GM12872 (cell line): ENCODE results near the gene GRID1.

ENCODE experiments used
- CTCF ChIP-seq: IDR thresholded peaks from 3 replicates; pipeline ENCODE4 v1.5.1; 2011; ENCODE audit warnings: low read depth, mild to moderate bottlenecking, low read length, moderate library complexity; ENCODE audit not compliant: insufficient read depth

The GRID1 gene

GRCh38 chr10:86077271-86077670 lies 289.3 kb downstream of the GRID1 start:
- TF ChIP-seq CTCF: no peak

DNA sequence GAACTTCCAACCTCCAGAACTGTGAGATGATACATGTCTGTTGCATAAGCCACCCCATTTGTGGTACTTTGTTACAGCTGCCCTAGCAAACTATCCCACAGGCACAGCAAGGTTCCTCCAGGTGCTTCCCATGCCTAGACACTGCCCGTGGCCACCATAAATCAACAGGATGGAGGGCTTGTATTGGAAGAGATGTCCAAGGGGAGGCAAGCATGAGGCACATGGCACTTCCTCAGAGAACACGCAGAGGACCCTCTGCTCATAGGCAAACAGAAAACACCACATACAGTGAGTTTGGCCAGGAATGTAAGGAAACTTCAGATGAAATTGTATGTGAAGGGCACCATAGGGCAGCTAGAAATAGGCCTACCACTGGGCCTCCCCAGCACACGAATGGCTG lies 291.1 kb downstream of the GRID1 start:
- TF ChIP-seq CTCF: no peak

DNA sequence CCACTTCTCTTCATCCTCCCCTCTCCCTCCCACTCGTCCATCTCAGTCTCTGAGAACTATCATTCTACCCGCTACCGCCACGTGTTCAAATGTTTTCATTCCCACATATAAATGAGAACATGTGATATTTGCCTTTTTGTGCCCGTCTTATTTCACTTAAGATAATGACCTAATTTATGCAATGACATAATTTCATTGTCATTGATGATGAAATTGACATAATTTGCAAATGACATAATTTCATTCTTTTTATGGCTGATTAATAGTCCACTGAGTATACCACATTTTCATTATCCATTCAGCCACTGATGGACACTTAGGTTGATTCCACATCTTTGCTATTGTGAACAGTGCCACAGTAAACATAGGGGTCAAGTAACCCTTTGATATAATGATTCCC lies 292.3 kb downstream of the GRID1 start:
- TF ChIP-seq CTCF: no peak

- no peak for TF ChIP-seq CTCF
Measured at GRCh38 chr10:86073199-86073977, 293.2 kb downstream of the GRID1 start.

- TF ChIP-seq CTCF: no peak
Measured at GRCh38 chr10:86072413-86072812, 294.2 kb downstream of the GRID1 start.

- no peak for TF ChIP-seq CTCF
Measured at GRCh38 chr10:86071758-86072157, 294.8 kb downstream of the GRID1 start.

- TF ChIP-seq CTCF: no peak
Measured at GRCh38 chr10:86071145-86071544, 295.4 kb downstream of the GRID1 start.
